GM18867 (cell line): ENCODE data around the gene SPO11.
"Not testable (repeated sequence)": the region's sequence is repeated elsewhere in the genome, so short reads cannot be mapped to it uniquely, and the experiment has no call there.

ENCODE experiments used
- ATAC-seq: cut with Tn5 transposase; IDR thresholded peaks from one replicate; pipeline ENCODE4 v1.9.1; 2021; ENCODE audit warnings: mild to moderate bottlenecking, moderate library complexity; ENCODE audit not compliant: unreplicated experiment

SPO11 gene

GRCh38 chr20:57332105-57333089 is 2.8 kb downstream of the SPO11 start:
- ATAC-seq = no peak

- ATAC-seq = no peak
Measured at GRCh38 chr20:57335392-57335791, 5.8 kb downstream of the SPO11 start.

GRCh38 chr20:57341663-57342062 is 12.1 kb downstream of the SPO11 start:
- ATAC-seq = no peak

GRCh38 chr20:57342829-57343228 is 13.2 kb downstream of the SPO11 start:
- no peak for ATAC-seq

- no peak for ATAC-seq
Measured at GRCh38 chr20:57346477-57346876, 16.9 kb downstream of the SPO11 start.

GRCh38 chr20:57347393-57347792 is 17.8 kb downstream of the SPO11 start:
- ATAC-seq = no peak

GRCh38 chr20:57348200-57348921 is 18.8 kb downstream of the SPO11 start:
- ATAC-seq = not testable (repeated sequence)

- not testable (repeated sequence) for ATAC-seq
Measured at GRCh38 chr20:57348922-57349574, 19.4 kb downstream of the SPO11 start.

- no peak for ATAC-seq
Measured at GRCh38 chr20:57350081-57350710, 20.6 kb downstream of the SPO11 start.

GRCh38 chr20:57350726-57351041 is 21.1 kb downstream of the SPO11 start:
- ATAC-seq = not testable (repeated sequence)

GRCh38 chr20:57351042-57351783 is 21.6 kb downstream of the SPO11 start, which contains the start of gene RAE1:
RAE1 (plus strand) TSS chr20:57351255; CDS start chr20:57354039, 2,784 bp downstream.
- ATAC-seq = peak; percentile 81

- ATAC-seq = no peak
Measured at GRCh38 chr20:57352305-57352704, 22.7 kb downstream of the SPO11 start.

GRCh38 chr20:57353351-57353750 is 23.7 kb downstream of the SPO11 start:
- ATAC-seq = no peak

- no peak for ATAC-seq
Measured at GRCh38 chr20:57361517-57361916, 31.9 kb downstream of the SPO11 start.

- no peak for ATAC-seq
Measured at GRCh38 chr20:57364451-57364850, 34.8 kb downstream of the SPO11 start.

- no peak for ATAC-seq
Measured at GRCh38 chr20:57369596-57369995, 40.0 kb downstream of the SPO11 start.

GRCh38 chr20:57370316-57370715 is 40.7 kb downstream of the SPO11 start:
- no peak for ATAC-seq

GRCh38 chr20:57371363-57371762 is 41.8 kb downstream of the SPO11 start:
- ATAC-seq = no peak

- ATAC-seq = no peak
Measured at GRCh38 chr20:57372157-57372556, 42.6 kb downstream of the SPO11 start.
